PC-3 (cell line): ENCODE measurements around the gene PAWR.

Experiments used
- CTCF ChIP-seq: fragments of 300-600 bp; sonication (generic); conservative IDR thresholded peaks from 2 replicates; pipeline ENCODE4 v1.5.1; 2017; ENCODE audit warnings: antibody characterized with exemption, low read depth, mild to moderate bottlenecking, low read length
- EZH2 ChIP-seq: fragments of 300-600 bp; sonication (generic); IDR thresholded peaks from one replicate; pipeline ENCODE4 v1.6.1; 2017; ENCODE audit warnings: antibody characterized with exemption, mild to moderate bottlenecking, low read length; ENCODE audit not compliant: unreplicated experiment
- EZH2phosphoT487 ChIP-seq: fragments of 300-600 bp; sonication (generic); IDR thresholded peaks from 2 replicates; pipeline ENCODE4 v1.6.1; 2018; ENCODE audit warnings: mild to moderate bottlenecking, antibody characterized with exemption, low read length, borderline replicate concordance

- TF ChIP-seq CTCF (no peak; the same call in 1 of the 2 replicates), EZH2phosphoT487 (peak; percentile 88), EZH2 (no peak)
Measured at GRCh38 chr12:79690638-79691510, at the start of gene PAWR.
